ENCODE data around the gene MGA. TPM values are rescaled to one million over a fixed set of nuclear protein-coding genes. Genes with fewer than 3 reads are reported as not detected.

The MGA gene
- total RNA-seq, 1 experiment from 2014 or later, result 38.5 TPM

DNA sequence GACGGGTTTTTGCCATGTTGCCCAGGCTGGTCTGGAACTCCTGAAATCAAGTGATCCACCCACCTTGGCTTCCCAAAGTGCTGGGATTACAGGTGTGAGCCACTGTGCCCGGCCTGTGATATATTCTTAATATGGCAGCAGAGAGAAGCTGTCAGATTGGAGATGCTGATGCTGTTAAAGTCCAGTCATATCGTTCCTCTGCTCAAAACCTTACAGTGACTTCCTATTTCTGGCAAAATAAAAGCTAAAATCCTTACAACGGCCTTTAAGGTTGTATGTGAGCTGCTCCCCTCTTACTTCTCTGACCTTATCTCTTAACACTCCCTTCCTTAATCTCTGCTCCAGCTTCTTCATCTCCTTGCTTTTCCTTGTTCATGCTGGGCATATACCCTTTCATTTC is 26.6 kb upstream of the MGA start:
- CTCF ChIA-PET, result no interaction called here
- intact Hi-C loops (cut with micrococcal nuclease; ENCODE audit: unreplicated experiment), result no loop called here
- no TSS peak for BruUV-seq (replicated peaks)
- no peaks in the 10 kb centered on the region for H3K36me3 ChIP-seq (ENCODE audit: low read depth)
- no peak overlapping the region for H3K27ac ChIP-seq
- H3K9me3 ChIP-seq (ENCODE audit: insufficient read depth, low read depth), result no peaks in the 10 kb centered on the region
- no peak overlapping the region for H2AFZ ChIP-seq
- H3F3A ChIP-seq (ENCODE audit: insufficient read depth, low read depth), result no peaks in the 10 kb centered on the region
- H3K4me1 ChIP-seq (replicated peaks; ENCODE audit: insufficient read depth), result no peaks in the 10 kb centered on the region
- TF ChIP-seq CTCF (conservative IDR thresholded peaks at IDR 0.05) (no peak), EZH2 (IDR thresholded peaks at IDR 0.05; ENCODE audit: low read depth) (no peak)
- H3K4me3 ChIP-seq, result no peak overlapping the region
- POLR2A ChIA-PET (ENCODE audit: unreplicated experiment), result no interaction called here
- DNase-seq, result no peak
- no peaks in the 10 kb centered on the region for H4K20me1 ChIP-seq (ENCODE audit: insufficient read depth)
- H3K9me2 ChIP-seq (ENCODE audit: insufficient read depth), result no peaks in the 10 kb centered on the region
- H3K4me2 ChIP-seq, result no peak overlapping the region
- no peaks in the 10 kb centered on the region for H3K79me2 ChIP-seq (ENCODE audit: low read depth)
- no peaks in the 10 kb centered on the region for H3K27me3 ChIP-seq (ENCODE audit: insufficient read depth, low read depth)

DNA sequence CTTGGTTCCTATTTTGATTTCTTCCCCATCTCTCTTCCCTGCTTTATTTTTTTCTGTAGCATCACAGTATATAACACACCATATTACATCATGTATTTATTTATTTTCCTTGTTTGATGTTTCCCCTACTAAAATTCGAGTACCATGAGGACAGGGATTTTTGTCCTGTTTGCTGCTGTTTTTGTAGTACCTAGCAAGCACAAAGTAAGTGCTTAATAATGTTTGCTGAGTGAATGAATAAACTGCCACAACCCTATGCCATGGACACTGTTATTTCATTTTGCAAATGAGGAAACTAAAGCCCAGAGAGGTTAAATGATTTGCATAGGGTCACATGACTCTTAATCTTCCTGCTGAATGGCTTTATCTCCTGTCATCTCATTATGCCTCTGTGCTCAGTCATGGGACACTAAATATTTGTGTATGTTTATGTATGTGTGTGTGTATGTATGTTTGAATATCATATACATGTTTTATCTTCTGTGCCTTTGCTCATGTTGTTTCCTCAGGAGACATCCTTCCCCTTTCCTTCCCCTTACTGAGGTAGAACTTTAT is 26.1 kb upstream of the MGA start:
- POLR2A ChIA-PET (ENCODE audit: unreplicated experiment), result no interaction called here
- Histone ChIP-seq H3F3A (ENCODE audit: insufficient read depth, low read depth) (no peaks in the 10 kb centered on the region), H3K36me3 (ENCODE audit: low read depth) (no peaks in the 10 kb centered on the region), H3K4me1 (replicated peaks; ENCODE audit: insufficient read depth) (no peaks in the 10 kb centered on the region), H3K9me2 (ENCODE audit: insufficient read depth) (no peaks in the 10 kb centered on the region), H3K4me2 (no peak overlapping the region), H4K20me1 (ENCODE audit: insufficient read depth) (no peaks in the 10 kb centered on the region), H2AFZ (no peak overlapping the region), H3K79me2 (ENCODE audit: low read depth) (no peaks in the 10 kb centered on the region), H3K27ac (no peak overlapping the region), H3K27me3 (ENCODE audit: insufficient read depth, low read depth) (no peaks in the 10 kb centered on the region), H3K9me3 (ENCODE audit: insufficient read depth, low read depth) (no peaks in the 10 kb centered on the region), H3K4me3 (no peak overlapping the region)
- no peak for DNase-seq
- BruUV-seq (replicated peaks), result no TSS peak
- CTCF ChIA-PET, result no interaction called here
- intact Hi-C loops (cut with micrococcal nuclease; ENCODE audit: unreplicated experiment), result no loop called here
- TF ChIP-seq EZH2 (IDR thresholded peaks at IDR 0.05; ENCODE audit: low read depth), result no peak
- TF ChIP-seq CTCF (conservative IDR thresholded peaks at IDR 0.05), result no peak

GRCh38 chr15:41637086-41637485 is 23.1 kb upstream of the MGA start:
- Histone ChIP-seq H3K36me3 (ENCODE audit: low read depth) (no peaks in the 10 kb centered on the region), H4K20me1 (ENCODE audit: insufficient read depth) (no peaks in the 10 kb centered on the region), H3F3A (ENCODE audit: insufficient read depth, low read depth) (no peaks in the 10 kb centered on the region), H3K79me2 (ENCODE audit: low read depth) (no peaks in the 10 kb centered on the region), H3K4me3 (no peak overlapping the region), H3K9me3 (ENCODE audit: insufficient read depth, low read depth) (no peaks in the 10 kb centered on the region), H2AFZ (no peak overlapping the region), H3K27me3 (ENCODE audit: insufficient read depth, low read depth) (no peaks in the 10 kb centered on the region), H3K4me2 (no peak overlapping the region), H3K9me2 (ENCODE audit: insufficient read depth) (no peaks in the 10 kb centered on the region), H3K4me1 (replicated peaks; ENCODE audit: insufficient read depth) (no peaks in the 10 kb centered on the region), H3K27ac (no peak overlapping the region)
- BruUV-seq (replicated peaks), result no TSS peak
- intact Hi-C loops (cut with micrococcal nuclease; ENCODE audit: unreplicated experiment), result no loop called here
- POLR2A ChIA-PET (ENCODE audit: unreplicated experiment), result no interaction called here
- TF ChIP-seq EZH2 (IDR thresholded peaks at IDR 0.05; ENCODE audit: low read depth), result no peak
- no peak for TF ChIP-seq CTCF (conservative IDR thresholded peaks at IDR 0.05)
- CTCF ChIA-PET, result no interaction called here
- DNase-seq, result no peak
